GM23338 (cell line): ENCODE data around the gene TNS3. TPM values are rescaled to one million over a fixed set of nuclear protein-coding genes. Genes with fewer than 3 reads are reported as not detected.

Experiments
- ATAC-seq: fragments of 200-7000 bp; cut with Tn5 transposase; 3 replicates; pipeline ENCODE4 v1.9.1; 2020
- DNase-seq: peaks from one replicate; pipeline ENCODE4 v3.0.0-alpha.2; 2015; ENCODE audit warnings: low spot score
- H2AFZ ChIP-seq: fragments of 200-600 bp; sonication (generic); 2 replicates; pipeline ENCODE4 v1.8.0; 2016; ENCODE audit warnings: antibody characterized with exemption, mild to moderate bottlenecking, moderate library complexity
- H3F3A ChIP-seq: fragments of 200-600 bp; sonication (generic); replicated peaks from 2 replicates; pipeline ENCODE4 v1.8.0; 2017; ENCODE audit warnings: antibody characterized with exemption, mixed run types, low read depth
- H3K27ac ChIP-seq: fragments of 200-600 bp; sonication (generic); 2 replicates; pipeline ENCODE4 v1.6.1; 2016; ENCODE audit warnings: low read depth
- H3K27me3 ChIP-seq: fragments of 200-600 bp; sonication (generic); 2 replicates; pipeline ENCODE4 v1.8.0; 2016; ENCODE audit warnings: mild to moderate bottlenecking, mixed run types, moderate library complexity; ENCODE audit not compliant: insufficient read depth
- H3K36me3 ChIP-seq: fragments of 200-600 bp; sonication (generic); 2 replicates; pipeline ENCODE4 v1.8.0; 2016; ENCODE audit warnings: mild to moderate bottlenecking; ENCODE audit not compliant: insufficient read depth
- H3K4me1 ChIP-seq: fragments of 200-600 bp; sonication (generic); 2 replicates; pipeline ENCODE4 v1.8.0; 2016; ENCODE audit warnings: mild to moderate bottlenecking, moderate library complexity; ENCODE audit not compliant: insufficient read depth
- H3K4me2 ChIP-seq: fragments of 200-600 bp; sonication (generic); 2 replicates; pipeline ENCODE4 v1.7.1; 2017; ENCODE audit warnings: mixed run types
- H3K4me3 ChIP-seq: fragments of 200-600 bp; sonication (generic); 2 replicates; pipeline ENCODE4 v1.6.1; 2016; ENCODE audit warnings: mixed run types
- H3K79me2 ChIP-seq: fragments of 200-600 bp; sonication (generic); replicated peaks from 2 replicates; pipeline ENCODE4 v1.8.0; 2017; ENCODE audit warnings: mild to moderate bottlenecking; ENCODE audit not compliant: insufficient read depth
- H3K9me2 ChIP-seq: fragments of 200-600 bp; sonication (generic); 2 replicates; pipeline ENCODE4 v1.8.0; 2017; ENCODE audit not compliant: insufficient read depth
- H4K20me1 ChIP-seq: fragments of 200-600 bp; sonication (generic); replicated peaks from 2 replicates; pipeline ENCODE4 v1.8.0; 2017; ENCODE audit warnings: mild to moderate bottlenecking; ENCODE audit not compliant: insufficient read depth
- H3K27ac Mint-ChIP-seq: 2 replicates; pipeline ENCODE4 v1.8.0; 2020; ENCODE audit warnings: inconsistent platforms, mild to moderate bottlenecking, moderate library complexity, mixed read lengths
- H3K27me3 Mint-ChIP-seq: 3 replicates; pipeline ENCODE4 v1.8.0; 2022; ENCODE audit warnings: low read depth, mild to moderate bottlenecking, moderate library complexity, mixed read lengths, inconsistent platforms; ENCODE audit not compliant: insufficient read depth, poor library complexity
- H3K36me3 Mint-ChIP-seq: 3 replicates; pipeline ENCODE4 v1.8.0; 2021; ENCODE audit warnings: low read depth, mild to moderate bottlenecking, inconsistent platforms, moderate library complexity, mixed read lengths
- H3K4me1 Mint-ChIP-seq: 3 replicates; pipeline ENCODE4 v1.8.0; 2020; ENCODE audit warnings: mild to moderate bottlenecking, inconsistent platforms, mixed read lengths
- H3K4me3 Mint-ChIP-seq: 3 replicates; pipeline ENCODE4 v1.8.0; 2021; ENCODE audit warnings: moderate library complexity, mild to moderate bottlenecking, inconsistent platforms, mixed read lengths
- H3K9me3 Mint-ChIP-seq: 3 replicates; pipeline ENCODE4 v1.8.0; 2020; ENCODE audit warnings: moderate library complexity, mild to moderate bottlenecking, inconsistent platforms, mixed read lengths
- CTCF ChIP-seq, 2 experiments: fragments of 200-600 bp in 1 of 2; sonication (generic) in 1 of 2; conservative IDR thresholded peaks; 2 replicates each; pipeline versions ENCODE4 v1.5.1 to v1.6.1; 2016 to 2017; ENCODE audit warnings: antibody characterized with exemption in 2 of 2, low read depth in 2 of 2, mild to moderate bottlenecking in 2 of 2, moderate library complexity in 1 of 2
- ETS1 ChIP-seq: IDR thresholded peaks from 2 replicates; pipeline ENCODE4 v1.6.1; 2016; ENCODE audit warnings: antibody characterized with exemption
- EZH2phosphoT487 ChIP-seq: fragments of 200-600 bp; sonication (generic); IDR thresholded peaks from one replicate; pipeline ENCODE4 v1.8.1; 2018; ENCODE audit warnings: antibody characterized with exemption; ENCODE audit not compliant: unreplicated experiment
- JUNB ChIP-seq: IDR thresholded peaks from one replicate; pipeline ENCODE4 v1.6.1; 2016; ENCODE audit warnings: antibody characterized with exemption; ENCODE audit not compliant: unreplicated experiment
- NANOG ChIP-seq: IDR thresholded peaks from 2 replicates; pipeline ENCODE4 v1.6.1; 2016; ENCODE audit warnings: antibody characterized with exemption, borderline replicate concordance
- REST ChIP-seq: IDR thresholded peaks from one replicate; pipeline ENCODE4 v1.6.1; 2018; ENCODE audit warnings: antibody characterized with exemption; ENCODE audit not compliant: unreplicated experiment
- polyA plus RNA-seq: library from polyadenylated mRNA; unstranded; fragments of >200 nt; fragmentation: Nextera tagmentation; extraction: Ambion mirVana; gene quantifications from 2 replicates; pipeline ENCODE4 v1.2.1, GENCODE V29; 2016
- total RNA-seq: library from RNA; depleted of rRNA; stranded (reverse); fragments of >200 nt; shearing (Covaris generic); gene quantifications from 2 replicates; pipeline ENCODE4 v1.2.3, GENCODE V29; 2014

Gene TNS3
- total and polyA plus RNA-seq, 2 experiments from 2014 or later = 6.2 to 28.7 TPM

- no peak for TF ChIP-seq CTCF (conservative IDR thresholded peaks at IDR 0.05; ENCODE audit: low read depth in 2 of 2)
- TF ChIP-seq JUNB = no peak
- TF ChIP-seq EZH2phosphoT487 = no peak
- no peaks in the 10 kb centered on the region for H3K79me2 ChIP-seq
- no peaks in the 10 kb centered on the region for H3K27me3 ChIP-seq
- ATAC-seq (no peak), DNase-seq (no peak)
- peaks cover 14% of the 10 kb centered on the region for H3K27me3 Mint-ChIP-seq
- H3K4me3 Mint-ChIP-seq = no peak overlapping the region
- no peak overlapping the region for H3K4me2 ChIP-seq
- H3K4me3 ChIP-seq = no peak overlapping the region
- peak overlapping the region; percentile 23; the same call in 1 of the 2 replicates for H2AFZ ChIP-seq
- H3K27ac Mint-ChIP-seq = no peak overlapping the region; the same call in 1 of the 2 replicates
- H3K4me1 Mint-ChIP-seq = peaks cover 30% of the 10 kb centered on the region
- no peaks in the 10 kb centered on the region for H4K20me1 ChIP-seq
- H3K36me3 Mint-ChIP-seq = no peaks in the 10 kb centered on the region; the same call in 2 of the 3 replicates
- no peaks in the 10 kb centered on the region; the same call in 1 of the 2 replicates for H3F3A ChIP-seq
- H3K9me3 Mint-ChIP-seq = no peaks in the 10 kb centered on the region; the same call in 2 of the 3 replicates
- H3K36me3 ChIP-seq = no peaks in the 10 kb centered on the region
- no peak overlapping the region for H3K27ac ChIP-seq
- peaks cover 15% of the 10 kb centered on the region; the same call in 1 of the 2 replicates for H3K9me2 ChIP-seq
- H3K4me1 ChIP-seq = peaks cover 21% of the 10 kb centered on the region; the same call in 1 of the 2 replicates
These were observed 40.2 kb upstream of the TNS3 start for GRCh38 chr7:47621979-47622561.

- Mint-ChIP-seq H3K36me3 (no peaks in the 10 kb centered on the region; the same call in 2 of the 3 replicates), H3K4me1 (peaks cover 27% of the 10 kb centered on the region), H3K27me3 (peaks cover 14% of the 10 kb centered on the region), H3K4me3 (no peak overlapping the region), H3K27ac (no peak overlapping the region), H3K9me3 (no peaks in the 10 kb centered on the region; the same call in 2 of the 3 replicates)
- H3K36me3 ChIP-seq = no peaks in the 10 kb centered on the region
- no peaks in the 10 kb centered on the region for H4K20me1 ChIP-seq
- peaks cover 16% of the 10 kb centered on the region; the same call in 1 of the 2 replicates for H3K4me1 ChIP-seq
- H3K4me3 ChIP-seq = no peak overlapping the region
- no peak overlapping the region for H3K27ac ChIP-seq
- H2AFZ ChIP-seq = no peak overlapping the region
- H3F3A ChIP-seq = no peaks in the 10 kb centered on the region; the same call in 1 of the 2 replicates
- DNase-seq = no peak
- H3K27me3 ChIP-seq = no peaks in the 10 kb centered on the region
- no peaks in the 10 kb centered on the region for H3K79me2 ChIP-seq
- TF ChIP-seq NANOG = no peak
- no peak for TF ChIP-seq ETS1
- no peak for TF ChIP-seq REST
- no peak for ATAC-seq
- H3K4me2 ChIP-seq = no peak overlapping the region
- peaks cover 15% of the 10 kb centered on the region; the same call in 1 of the 2 replicates for H3K9me2 ChIP-seq
These were observed 39.4 kb upstream of the TNS3 start for GRCh38 chr7:47621347-47621746.
